Activated CD4-positive, alpha-beta T cell treated with anti-CD3 and anti-CD28 coated beads, Interleukin-2, amount 50 U/mL, for 16 hours (primary cell): Measurements from ENCODE around the gene DLG2.
"Not testable (repeated sequence)": the region's sequence is repeated elsewhere in the genome, so short reads cannot be mapped to it uniquely, and the experiment has no call there.

ENCODE experiments used
- DNase-seq: peaks from one replicate; pipeline ENCODE4 v3.0.0-alpha.2; 2020

Gene DLG2

DNA sequence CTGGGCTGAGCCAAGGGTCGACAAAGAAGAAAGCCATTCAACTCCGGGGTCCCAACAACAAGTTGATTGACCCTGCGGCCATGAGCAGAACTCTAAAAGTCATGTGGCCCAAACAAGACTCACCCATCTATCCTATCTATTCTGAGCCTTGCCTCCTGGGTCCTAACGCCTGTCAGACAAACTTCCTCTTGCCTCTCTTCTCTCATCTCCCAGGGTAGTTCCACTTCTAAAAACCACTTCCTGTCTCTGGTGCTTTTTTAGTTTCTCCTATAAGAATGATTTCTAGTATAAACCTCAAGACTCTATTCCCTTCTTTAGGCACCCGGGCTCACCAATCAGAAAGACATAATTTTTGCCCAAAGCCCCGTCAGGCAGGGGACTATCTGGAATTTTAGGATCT, 530.2 kb downstream of the DLG2 start:
- no peak for DNase-seq

DNA sequence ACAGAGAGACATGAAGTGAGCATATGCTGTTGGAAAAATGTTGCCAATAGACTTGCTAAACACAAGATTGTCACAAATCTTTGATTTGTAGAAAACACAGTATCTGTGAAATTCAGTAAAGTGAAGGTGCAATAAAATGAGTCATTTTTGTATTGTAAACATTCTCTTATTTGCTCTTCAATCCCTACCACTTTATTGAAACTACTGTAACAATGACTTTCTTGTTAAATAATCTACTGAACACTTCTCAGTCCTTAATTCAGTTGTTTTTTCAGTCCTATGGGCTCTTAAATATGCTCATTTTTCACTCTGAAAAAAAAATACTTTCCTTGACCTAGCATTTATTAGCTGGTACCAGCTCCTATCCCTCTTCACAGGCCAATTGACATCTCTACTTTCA, 531.9 kb downstream of the DLG2 start:
- DNase-seq: no peak

DNA sequence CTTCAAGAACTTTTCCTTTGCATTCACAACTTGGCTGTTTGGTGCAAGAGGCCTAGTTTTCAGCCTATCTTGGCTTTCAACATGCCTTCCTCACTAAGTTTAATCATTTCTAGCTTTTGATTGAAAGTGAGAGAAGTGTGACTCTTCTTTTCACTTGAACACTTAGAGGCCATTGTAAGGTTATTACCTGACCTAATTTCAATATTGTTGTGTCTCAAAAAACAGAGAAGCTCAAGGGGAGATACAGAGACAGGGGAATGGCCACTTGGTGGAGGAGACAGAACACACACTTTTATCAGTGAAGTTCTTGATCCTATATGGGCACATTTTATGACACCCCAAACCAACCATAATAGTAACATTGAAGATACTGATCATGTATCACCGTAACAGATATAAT, 532.3 kb downstream of the DLG2 start:
- DNase-seq: no peak

DNA sequence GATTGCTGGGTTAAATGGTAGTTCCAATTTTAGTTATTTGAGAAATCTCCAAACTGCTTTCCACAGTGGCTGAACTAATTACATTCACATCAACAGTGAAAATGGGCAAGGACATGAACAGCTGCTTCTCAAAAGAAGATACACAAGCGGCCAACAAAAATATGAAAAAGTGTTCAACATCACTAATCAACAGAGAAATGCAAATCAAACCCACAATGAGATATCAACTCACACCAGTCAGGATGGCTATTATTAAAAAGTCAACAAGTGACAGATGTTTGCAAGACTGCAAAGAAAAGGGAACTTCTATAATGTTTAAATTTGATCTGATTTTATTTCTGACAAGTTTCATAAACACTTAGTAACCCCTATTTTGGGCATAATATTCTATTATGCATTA, 537.5 kb downstream of the DLG2 start:
- no peak for DNase-seq

DNA sequence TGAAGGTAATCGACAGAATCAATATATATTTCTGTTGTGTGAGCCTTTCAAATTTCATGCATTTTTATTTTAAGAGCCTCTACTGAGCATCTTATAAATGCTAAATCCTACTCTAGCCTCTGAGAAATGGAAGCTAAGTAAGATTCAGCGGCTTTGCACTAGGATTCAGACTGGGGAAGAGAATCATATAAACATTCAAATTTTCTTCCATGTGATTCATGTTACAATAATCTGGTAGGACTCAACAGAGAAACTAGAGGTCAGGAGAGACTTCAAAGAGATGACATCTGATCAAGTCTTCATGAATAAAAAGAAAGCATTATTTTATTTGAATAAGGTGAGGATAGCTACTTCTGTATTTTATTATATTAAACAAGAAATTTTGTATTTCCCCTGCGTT, 538.9 kb downstream of the DLG2 start:
- DNase-seq: no peak

GRCh38 chr11:85086504-85087284, 540.5 kb downstream of the DLG2 start:
- DNase-seq: no peak

GRCh38 chr11:85076535-85077330, 550.4 kb downstream of the DLG2 start:
- no peak for DNase-seq

DNA sequence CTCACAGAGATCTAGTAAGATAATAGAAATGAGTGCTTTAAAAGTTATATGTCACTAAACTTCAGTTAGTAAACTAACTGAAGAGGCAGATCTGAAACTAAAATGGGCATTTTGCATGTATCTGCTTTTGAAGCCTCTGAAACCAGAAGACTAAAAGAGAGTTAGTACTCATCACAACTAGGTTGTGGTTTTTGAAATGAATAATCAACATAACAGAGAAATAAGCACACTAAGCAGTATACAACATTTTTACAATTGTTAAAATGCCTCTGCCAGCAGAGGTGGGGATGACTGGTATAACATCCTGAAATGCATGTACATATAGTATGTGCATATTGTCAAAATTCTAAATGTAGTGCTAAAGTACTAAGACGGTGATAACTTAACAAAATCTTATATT, 564.5 kb downstream of the DLG2 start:
- peak; percentile 36 for DNase-seq

DNA sequence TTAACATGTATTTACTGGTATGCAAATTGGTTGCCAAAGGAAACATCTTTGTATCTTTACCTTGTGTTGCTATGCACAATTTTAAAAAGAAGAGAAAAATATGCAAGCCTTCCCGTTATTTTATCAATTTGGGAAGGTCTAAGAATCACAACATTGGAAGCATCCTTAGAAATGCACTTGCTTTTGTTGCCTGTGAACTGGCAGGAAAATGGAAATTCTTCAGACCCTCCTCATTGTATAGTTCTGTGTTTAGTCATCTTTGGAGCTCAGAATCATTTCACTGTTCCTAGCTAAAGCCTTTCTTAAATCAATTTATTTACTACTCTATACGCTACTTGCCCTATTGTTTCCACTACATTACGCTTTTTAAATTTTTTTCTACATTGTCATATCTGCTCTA, 574.5 kb downstream of the DLG2 start:
- DNase-seq: no peak

DNA sequence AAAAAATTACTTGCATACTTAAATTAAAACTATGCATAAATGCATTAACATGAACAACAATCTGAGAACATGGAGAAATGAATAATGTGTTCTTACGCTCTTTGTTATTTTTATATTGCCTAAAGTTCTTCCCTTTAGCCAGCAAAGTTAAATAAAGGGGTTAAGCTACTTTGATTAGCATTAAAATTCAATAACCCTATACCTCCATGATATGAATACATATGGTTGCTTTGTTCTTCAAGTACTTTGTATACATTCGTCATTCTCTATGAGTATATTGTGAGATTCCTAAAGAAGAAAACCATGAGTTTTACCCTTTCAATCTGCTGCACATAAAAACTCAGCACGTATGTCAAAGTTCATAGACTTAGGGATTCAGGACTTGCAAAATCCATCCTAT, 578.3 kb downstream of the DLG2 start:
- no peak for DNase-seq

- no peak for DNase-seq
Measured at GRCh38 chr11:85045716-85046115, 581.4 kb downstream of the DLG2 start.

DNA sequence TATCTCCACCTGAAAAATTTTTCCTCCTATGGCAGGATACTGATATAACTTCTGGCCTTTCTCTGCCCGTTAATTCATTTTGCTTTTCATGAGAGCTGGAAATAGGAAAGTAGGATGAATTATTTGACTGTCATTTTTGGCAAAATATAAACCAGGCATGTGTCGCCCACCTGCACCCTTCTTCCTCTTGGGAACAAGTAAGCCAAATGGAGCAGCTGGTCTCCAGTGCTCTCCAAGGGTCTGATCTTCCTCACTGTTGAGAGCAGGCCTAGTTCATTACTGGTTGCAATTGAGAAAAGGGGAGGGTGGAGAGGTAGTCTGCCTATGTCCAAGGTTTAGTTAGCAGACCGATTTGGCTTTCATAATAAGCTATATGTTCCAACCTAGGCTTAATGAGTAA, 582.2 kb downstream of the DLG2 start:
- DNase-seq: no peak

DNA sequence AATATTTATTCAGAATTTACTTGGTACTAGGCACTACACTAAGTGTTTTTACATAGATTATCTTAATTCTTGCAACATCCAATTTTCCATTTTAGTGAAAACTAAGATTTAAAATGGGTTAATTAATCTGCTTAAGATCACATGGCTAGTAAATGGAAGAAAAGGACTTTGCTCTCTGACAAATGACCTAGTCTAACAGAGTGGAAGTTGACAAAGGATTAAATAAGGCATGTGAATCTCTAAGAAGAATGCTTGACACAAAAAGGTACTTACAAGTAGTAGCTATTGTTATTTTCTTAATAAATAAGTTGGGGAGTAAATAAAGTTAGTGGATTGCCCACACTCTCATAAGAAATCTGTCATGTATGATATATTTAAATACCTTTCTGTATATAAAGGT, 584.8 kb downstream of the DLG2 start:
- DNase-seq: no peak

- DNase-seq: no peak
Measured at GRCh38 chr11:85040166-85040565, 587.0 kb downstream of the DLG2 start.

GRCh38 chr11:85029964-85030363, 597.2 kb downstream of the DLG2 start:
- no peak for DNase-seq

GRCh38 chr11:85028329-85029101, 598.6 kb downstream of the DLG2 start:
- no peak for DNase-seq

DNA sequence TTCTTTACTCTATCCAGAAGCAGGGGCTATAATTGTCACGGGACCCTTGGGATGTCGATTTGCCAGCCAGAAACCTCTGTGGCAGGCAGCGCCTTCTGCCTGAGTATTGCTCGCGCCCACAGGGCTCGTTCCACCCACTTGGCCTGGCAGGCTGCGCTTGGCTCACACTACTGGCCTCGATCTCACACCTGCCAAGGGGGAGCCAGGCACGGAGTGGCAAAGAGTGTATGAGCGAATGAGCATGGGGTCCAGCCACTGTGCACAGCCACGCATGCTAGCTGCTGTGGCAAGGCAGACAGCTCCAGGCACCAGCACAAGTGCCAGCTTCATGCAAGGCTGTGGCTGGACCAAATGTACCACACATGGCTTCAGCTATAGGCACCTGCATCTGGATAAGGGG, 599.8 kb downstream of the DLG2 start:
- no peak for DNase-seq

DNA sequence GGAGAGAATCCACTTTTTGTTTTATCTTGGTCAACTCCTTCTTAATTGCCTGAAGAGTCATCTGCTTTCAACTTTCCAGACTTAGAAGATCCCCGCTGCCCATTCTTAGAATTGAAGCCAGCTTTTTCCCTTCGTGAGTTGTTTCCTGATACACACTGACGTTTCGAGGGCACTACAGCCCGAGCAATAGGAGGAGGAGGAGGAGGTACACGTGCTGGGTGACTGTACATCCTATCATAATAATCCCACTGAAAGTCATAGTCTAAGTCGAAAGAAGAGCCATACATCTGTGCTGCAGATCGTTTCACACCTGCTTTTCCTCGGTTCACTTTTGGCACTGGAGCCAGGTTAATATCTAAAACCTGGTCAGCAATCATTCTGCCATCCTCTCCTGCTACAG, 606.1 kb downstream of the DLG2 start:
- DNase-seq: no peak

GRCh38 chr11:84993386-84993785, 633.8 kb downstream of the DLG2 start:
- DNase-seq: no peak

DNA sequence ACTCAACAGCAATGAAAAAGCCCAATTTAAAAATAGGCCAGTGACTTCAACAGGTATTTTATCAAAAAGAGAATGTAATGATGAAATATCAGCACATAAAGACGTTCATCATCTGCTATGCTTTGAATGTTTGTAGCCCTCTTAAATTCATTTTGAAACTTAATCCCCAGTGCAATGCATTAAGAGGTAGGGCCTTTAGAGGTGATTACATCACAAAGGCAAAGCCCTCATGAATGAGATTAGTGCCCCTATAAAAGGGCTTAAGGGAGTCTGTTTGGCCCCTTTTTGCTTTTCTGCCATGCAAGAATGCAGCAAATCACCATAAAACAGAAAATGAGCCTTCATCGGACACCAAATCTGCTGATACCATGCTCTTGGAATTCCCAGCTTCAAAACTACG, 637.0 kb downstream of the DLG2 start:
- no peak for DNase-seq

DNA sequence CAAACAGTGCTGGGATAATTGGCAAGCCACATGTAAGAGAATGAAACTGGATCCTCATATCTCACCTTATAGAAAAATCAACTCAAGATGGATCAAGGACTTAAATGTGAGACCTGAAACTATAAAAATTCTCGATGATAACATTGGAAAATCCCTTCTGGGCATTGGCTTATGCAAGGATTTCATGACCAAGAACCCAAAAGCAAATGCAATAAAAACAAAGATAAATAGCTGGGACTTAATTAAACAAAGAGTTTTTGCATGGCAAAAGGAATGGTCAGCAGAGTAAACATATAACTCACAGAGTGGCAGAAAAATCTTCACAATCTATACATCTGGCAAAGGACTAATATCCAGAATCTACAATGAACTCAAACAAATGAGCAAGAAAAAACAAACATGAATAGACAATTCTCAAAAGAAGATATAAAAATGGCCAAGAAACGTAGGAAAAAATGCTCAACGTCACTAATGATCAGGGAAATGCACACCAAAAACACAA, 639.4 kb downstream of the DLG2 start:
- DNase-seq: not testable (repeated sequence)

DNA sequence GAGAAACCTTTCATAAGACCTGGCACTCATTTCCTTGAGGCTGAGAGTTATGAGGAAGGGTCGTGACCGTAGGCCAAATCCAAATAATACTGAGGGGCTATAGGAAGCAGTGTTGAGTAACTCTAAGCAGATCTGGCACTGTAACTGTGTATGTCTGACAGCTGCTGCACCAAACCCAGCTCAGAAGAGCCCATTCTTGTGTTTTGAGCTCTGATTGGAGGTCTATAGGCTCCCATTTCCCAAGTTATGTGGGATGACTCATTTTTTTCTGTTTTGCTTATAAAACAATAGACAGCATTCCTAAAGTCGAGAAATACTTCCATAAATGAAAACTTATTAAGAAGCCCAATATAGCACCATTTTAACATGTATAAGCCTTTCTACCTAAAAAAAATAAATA, 645.8 kb downstream of the DLG2 start:
- DNase-seq: no peak

DNA sequence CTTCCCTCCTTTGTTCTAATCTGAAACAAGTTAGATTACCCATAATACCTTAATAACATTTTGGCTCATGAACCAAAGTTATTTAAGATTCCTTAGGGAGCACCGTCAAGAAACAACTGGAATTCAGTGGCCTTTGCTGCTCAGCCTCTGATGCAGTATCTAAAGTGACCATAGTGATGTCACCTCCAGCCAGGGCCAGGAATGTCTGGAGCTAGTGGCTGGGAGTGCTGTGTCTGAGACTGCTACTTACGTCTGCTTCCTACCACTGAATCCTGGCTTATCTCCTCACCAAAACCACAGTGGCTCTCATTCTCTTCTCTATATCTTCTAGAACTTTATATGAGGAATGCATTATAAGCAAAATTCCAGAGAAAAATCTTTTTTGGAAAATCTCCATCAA, 658.0 kb downstream of the DLG2 start:
- DNase-seq: no peak

DNA sequence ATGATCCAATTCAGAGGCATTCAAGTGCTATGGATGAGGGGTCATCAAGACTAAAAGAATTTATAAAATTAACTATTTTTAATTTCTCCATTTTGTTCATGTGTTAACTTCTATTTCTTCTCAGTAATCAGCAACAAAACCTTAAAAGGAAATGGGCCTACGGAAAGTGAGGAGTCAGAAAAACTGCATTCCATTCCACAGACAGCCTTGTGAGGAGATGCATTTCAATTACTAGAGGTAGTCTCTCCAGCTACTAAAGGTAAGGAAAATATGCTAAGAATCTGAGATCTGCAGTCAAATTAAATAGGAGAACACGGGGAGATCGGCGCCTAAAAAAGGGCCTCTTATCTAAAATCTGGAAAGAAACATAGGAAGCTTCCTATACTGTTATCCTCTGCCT, 661.7 kb downstream of the DLG2 start:
- DNase-seq: no peak
